NCI-H1092 treated with DMSO at 0.1 percent for 48 hours (cell line): ENCODE results near the gene SFXN5.

ENCODE experiments used
- DNase-seq: peaks from one replicate; lab custom pipeline; 2025; lab: John Stamatoyannopoulos, UW

SFXN5 gene

DNA sequence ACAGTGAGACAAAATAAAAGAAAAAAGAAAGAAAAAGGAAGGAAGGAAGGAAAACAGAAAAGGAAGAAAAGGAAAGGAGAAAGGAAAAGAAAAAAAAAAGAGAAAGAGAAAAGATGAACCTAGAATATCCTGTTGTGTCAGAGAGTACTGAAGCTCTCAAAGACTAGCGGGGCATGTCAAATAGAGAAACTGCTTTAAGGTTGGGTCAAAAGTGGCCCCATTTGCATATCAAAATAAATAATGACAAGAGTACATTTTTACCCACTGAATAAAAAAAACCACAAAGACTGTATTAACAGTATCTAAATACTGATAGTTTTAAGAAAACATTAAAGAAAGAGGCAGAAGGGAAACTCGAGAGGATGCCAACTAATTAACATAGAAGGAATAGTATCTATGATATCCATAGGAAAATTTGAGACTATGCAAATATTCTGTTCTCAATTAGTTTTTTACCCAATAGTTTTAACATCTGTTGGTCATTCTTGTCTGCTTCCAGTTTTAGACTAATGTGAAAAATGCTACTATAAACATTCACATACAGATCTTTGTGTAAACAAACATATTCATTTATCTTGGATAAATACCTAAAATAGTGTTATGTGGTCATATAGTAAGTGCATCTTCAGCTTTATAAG, 53.2 kb downstream of the SFXN5 start:
- no peak for DNase-seq

DNA sequence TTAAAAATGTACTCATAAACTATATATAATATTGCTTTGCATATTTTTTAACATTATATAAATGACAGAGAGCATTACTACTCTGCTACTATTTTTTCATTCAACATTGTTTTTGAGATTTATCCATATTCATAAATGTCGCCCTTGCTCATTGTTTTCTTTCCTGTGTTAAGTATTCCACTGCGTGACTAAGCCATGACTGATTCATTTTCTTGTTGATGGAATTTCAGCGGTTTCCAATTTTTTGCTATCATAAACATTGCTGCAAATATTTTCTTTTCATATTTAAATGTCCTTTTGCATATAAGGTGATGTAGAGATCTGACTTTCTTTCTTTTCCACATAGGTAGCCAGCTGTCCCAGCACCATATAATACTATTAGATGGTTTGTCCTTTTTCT, 57.6 kb downstream of the SFXN5 start:
- no peak for DNase-seq

DNA sequence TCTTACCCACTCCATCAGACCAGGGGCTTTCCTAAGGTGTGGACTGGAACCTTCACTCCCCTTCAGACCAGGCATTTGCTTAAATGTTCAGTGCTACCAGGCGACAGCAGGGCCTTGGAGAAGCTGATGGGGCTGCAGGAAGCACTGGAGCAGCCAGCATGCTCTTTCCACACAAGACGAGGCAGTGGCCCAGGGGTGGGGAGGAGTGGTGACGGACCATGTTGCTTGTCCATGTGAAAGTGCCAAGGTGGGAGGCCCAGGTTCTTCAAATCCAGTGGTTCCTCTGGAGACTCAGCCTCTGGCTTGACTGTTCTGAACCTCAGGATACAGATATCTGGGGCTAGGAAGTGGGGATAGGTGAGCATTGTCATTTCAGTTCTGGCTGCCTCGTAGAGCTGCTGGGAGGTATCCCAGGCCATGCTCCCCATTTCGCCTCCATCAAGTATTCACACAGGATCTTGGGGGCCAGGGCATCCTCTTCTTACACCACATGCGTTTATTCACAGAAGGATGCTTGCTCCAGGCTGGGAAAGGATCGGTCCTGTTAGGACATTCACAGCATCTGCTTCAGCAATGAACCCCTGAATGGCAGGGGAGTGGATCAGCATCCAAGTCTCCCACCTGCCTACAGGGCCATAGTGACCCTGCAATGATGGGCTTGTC, 62.2 kb downstream of the SFXN5 start:
- DNase-seq: no peak

DNA sequence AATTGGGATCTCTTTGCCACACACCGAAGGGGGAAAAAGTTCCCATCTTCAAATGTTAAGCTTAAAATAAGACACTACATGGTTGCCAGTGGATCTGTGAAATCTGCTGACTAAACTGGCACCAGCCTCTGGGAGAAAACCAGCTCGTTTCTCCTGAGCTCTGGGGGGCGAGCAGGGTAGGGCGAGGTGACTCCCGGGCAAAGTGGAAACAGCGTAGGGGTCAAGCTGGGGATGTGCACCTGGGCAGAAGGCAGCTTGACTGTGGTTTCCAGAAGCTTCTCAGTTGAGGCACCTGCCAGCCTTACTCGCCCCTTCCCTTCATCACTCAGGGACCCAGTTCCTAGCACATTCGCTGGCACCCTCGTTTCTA, 62.8 kb downstream of the SFXN5 start:
- DNase-seq: no peak

DNA sequence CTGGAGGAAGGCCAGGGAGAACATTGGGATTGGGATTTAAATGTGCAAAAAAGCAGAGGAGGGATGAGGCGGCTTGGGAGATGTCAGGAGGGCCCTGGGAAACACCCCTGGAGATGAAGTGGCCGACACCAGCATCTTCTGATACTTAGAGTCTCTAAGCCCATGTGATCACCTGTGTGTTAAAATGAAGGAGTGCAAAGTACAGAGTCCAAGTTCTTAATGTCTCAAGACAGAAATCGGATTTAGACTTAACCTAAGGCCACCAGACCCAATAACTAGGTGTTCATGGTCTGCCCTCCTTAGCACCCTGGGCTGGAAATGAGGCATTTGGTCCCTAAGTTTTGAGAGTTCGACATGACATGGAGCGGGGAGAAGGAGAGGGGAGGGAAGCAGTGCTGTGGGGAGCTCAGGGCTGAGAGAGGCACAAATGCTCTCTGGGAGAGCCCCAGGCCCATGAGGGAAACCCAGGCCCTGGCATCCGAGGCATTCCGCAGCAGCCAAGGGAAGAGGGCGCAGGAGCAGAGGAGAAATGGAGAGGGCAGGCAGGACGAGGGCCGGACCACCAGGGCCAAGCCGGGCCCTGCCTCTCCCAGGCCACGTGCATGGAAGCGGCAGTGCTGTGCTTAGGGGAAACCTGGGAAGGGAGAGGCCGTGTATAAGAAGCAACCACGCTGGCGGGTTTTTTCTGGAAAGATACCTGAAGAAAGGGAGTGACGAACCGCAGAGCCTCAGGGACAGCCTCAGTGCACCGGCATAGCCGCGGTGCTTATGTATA, 63.3 kb downstream of the SFXN5 start:
- no peak for DNase-seq

DNA sequence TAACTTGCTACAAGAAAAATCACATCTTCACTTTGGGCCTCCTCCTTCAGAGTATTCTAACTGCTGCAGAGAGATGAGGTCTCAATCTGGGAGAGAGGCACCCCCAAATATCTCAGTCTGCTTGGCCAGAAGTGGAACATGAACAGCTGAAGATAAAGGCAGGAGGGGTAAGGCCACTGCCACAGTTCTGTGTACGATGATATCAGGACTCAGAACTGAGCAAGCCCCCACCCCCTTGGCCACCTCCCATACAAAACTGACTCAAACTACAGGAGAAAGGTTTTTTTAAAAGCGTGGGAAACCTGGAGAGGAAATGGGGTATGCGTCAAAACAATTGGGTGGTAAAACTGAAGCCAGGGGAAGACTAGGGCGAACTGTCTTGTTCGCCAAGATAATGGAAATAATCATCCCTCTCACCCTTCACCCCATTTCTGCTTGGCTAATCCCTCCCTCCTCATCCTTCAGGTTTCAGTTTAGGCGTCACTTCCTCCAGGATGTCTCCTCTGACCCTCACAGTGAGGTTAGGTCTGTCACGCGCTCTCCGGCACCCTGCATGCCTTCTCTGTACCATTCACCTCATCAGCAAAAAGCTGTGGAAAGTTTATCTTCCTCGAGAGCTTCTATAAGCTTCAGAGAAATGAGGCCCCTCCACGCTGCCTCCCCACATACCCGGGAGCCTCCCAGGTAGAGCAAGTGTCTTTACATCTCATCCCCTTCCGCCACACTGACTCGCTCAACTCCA, 64.4 kb downstream of the SFXN5 start:
- no peak for DNase-seq

DNA sequence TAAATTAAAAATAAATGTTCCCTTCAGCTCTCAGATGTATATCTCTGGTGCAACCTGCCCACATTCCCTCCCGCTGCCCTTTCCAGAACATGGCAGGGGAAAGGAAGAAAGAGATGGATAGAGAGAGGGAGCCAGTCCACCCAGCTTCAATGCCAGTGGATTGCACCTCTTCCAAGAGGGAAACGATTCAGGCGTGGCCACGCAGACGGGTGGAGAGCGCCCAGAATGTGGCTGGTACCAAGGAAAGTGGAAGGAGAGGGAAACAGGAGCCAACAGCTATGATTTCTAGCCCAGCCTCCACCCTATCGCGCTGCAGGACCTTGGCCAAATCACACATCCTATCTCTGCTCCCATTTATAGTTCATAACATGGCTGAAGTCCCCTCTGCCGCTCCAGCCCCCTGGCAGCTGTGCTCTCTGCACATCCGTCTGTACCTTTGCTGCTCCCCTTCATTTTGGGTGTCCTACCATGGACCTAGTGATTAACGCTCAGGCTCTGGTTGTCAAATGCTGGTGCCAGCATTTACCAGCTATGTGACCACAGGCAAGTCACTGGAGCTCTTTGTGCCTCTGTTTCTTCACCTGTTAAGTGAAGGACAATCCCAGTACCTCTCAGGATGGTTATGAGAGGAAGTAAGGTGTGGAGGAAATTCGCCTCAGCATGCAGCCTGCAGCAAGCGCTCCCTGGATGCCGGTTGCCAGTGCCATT, 66.5 kb downstream of the SFXN5 start:
- no peak for DNase-seq

DNA sequence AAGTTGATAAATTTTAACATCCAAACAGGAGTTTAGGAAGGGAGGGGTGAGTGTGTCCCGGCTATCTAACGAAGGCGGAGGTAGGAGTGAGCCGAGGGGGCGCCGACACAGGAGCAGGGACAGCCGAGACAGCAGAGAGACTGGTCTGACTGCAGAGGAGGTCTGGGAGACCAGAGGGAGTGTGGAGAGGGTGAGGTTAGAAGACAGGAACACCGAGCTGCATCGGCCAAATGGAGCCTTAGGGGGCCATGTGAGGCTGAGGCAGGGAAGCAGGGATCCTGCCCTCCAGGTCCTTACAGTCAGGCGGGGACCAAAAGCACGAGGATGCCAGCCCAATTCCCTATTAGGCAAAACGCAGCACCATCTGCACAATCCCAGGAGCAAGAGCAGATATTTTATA, 67.0 kb downstream of the SFXN5 start:
- DNase-seq: no peak

DNA sequence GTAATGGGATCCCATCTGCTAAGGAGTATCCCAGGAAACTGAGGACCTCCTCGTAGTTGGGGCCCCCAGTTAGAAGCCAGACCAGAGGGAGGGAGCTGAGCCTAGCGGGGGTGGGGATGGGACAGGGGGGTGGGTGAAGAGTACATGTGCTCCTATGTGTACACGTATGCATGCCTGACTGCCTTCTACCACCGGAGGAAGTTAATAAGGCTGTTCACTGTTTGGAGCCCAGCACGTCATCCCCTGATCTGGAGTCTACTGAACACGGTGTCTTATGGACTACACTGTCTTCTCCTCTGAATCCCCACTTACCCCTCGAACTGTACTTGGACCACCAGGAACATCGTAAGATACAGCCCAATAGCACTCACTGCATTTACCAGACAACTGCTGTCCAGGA, 68.5 kb downstream of the SFXN5 start:
- DNase-seq: no peak

DNA sequence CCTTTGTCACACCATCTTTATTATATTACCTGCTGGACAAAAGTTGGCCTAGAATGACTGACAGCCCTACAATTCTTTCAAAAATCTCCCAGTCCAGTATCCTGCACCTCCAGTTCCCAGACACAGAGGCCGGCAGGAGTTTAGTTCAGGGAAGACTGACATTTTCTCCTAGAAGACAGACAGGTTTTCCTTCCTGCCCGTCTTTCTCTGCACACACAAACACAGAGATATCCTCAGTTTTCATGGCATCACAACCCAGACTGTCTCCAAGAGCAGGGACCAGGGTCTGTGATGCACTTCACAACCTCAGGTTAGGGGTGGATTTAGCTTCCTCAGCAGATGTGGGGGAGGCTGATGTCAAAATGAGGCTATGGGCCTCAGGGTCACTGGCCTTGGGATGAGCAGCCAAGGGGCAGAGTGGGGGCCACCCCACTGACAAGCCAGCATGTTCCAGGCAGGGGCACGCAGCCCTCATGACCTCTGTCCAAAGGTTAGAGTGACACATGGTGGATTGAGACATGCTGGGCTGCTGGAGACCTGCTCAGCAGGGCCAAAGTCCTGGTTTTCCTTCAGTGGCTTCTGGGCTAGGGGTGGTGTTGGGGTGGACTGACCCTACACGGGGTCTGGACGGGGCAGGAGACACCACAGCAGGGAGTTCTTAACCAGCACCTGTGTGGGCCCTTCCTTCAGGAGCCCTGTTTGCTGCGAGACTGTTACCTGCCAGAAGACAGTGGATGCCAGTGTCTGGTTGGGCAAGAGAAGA, 70.5 kb downstream of the SFXN5 start:
- no peak for DNase-seq

DNA sequence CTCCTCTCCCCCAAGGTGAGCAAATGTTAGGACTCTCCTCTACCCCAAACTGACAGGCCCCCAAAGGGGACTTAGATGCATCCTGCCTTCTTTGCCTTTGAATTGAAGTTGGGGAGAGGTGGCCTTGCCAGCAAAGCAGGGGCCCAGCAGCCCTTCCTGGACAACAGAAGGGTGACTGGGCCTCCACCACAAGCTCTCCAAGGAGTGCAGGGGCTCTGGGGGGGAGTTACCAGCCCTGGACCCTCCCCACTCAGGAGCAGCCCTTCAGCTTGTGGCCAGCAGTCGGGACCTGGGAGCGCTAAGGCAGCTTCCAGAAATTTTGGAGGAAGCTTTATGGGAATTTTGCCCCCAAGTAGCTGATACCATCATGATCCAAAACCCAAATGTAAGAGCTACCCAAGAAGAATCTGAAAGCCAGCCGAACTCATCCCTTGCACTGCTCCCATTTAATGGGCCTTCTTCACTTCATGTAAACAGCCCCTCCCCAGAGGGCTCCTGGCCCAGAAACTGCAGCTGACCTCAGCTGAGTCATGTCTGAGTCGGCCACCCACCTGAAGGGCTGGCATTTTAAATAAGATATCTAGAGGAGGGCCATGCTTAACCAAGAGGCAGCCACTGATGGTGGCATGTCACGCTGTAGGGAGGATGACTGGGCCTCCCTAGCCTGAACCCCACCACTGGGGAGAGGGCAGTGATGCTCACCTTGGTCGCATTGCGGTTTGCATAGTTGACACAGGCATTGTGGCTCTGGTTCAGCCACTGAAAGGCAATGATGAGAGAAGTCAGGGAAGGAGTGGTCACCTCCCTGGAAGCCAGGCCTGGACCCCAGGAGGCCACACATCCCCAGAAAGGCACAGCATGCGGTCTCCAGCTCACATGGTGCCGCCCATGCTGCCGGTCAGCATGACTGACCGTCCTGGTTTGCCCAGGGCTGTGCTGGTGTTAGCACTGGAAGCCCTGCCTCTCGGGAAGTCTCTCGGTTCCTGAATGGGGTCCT, 71.5 kb downstream of the SFXN5 start:
- no peak for DNase-seq

DNA sequence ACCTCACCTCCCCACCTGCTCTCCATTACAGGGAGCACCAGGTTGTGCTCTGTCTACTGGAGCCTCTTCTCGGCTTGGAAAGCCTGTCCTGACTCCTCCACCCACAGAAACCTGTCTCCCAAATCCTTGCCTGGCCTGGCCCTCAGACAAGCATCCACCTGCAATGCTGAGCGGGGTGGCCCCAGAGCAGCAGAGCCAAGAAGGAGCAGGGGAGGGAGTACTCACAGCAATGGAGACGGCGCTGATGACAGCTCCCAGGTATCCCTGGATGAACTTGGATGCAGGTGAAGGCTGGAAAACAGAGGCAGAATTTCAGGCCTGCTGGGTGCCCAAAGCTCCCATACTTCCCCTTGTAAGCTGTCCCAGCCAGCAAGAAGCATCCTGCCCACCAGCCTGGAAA, 72.8 kb downstream of the SFXN5 start:
- DNase-seq: no peak

DNA sequence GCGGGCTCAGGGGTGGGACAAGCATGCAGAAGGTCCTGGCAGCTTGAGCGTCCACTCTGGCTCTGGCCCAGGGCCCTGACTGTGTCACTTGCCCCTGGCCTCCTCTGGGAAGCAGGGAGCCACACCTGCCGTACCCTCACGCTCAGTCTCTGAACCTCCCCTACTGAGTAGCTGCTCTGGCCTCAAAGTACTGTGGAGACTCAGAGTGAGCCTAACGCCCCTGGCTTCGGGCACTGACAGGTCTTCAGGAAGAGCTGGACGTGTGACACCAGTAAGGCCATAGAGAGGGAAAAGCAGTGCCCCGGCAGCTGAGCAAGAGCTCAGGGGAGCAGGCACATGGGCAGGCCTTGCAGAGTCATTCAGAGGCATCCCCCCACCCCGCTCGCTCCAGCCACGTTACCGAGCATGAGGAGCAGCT, 73.3 kb downstream of the SFXN5 start:
- no peak for DNase-seq

DNA sequence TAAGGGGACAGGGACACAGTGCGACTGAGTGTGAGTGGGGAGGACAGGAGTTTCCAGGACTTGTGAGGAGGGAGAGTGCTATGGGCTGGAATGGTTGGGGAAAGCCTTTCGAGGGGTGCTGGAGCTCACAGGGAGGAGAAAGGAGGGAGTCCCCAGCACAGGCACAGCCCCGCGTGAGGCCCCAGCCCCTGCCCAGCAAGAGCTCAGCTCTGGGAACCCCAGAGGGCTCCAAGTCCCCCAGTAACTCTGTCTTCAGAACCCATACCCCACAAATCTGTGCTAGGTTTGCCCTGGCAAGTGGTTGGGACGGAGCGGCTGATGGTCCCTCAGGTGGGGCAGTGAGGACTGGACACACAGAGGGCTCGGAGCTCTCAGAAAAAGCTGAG, 75.4 kb downstream of the SFXN5 start:
- no peak for DNase-seq

DNA sequence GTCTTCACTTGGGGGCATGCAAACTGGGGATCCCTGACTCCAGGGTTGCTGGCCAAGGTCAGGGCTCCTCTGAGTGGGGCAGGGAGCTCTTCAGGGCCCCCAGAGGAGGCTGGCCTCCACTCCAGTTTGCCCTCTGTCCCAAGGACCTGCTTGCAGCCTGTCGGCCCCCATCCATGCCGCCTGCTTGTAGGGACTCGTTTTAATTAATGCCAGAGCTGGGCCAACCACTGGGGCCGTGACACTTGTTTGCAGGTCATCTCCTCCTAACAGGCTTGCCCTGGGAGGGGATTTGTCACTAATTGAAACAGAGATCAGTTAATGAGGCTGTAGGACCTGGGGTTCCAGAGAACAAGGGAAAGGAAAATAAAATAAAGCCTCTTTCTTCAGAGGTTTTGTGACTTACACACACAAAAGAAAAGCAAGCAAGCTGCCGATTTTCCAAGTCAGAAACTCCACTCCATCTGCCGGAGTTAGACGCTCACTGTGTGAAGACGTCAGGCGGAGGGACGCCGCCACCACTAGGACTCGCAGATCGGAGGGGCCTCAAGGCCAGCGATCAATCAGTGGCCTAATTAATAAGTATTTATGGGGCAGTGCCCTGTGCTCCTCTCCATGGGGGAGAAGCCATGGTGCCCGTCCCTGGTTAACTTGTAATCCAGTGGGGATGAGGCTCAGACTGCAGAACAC, 75.9 kb downstream of the SFXN5 start:
- DNase-seq: no peak

DNA sequence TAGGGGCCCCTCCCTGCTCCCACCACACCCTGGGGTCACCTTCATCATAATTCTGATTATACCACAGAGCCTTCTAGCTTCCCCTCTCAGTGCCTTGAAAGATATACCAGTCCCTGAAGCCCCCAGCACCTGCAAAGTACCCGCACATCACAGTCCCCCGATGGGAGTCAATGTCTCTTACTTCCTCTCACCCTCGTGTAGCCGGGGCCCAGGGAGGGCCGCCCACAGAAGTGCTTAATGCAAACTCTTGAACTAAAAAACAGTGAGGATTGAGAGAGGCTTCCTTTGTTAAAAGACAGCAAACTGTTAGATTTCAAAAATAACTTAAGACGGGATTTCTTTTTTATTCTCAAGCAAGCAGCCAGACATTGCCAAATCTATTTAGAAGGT, 76.5 kb downstream of the SFXN5 start:
- no peak for DNase-seq

DNA sequence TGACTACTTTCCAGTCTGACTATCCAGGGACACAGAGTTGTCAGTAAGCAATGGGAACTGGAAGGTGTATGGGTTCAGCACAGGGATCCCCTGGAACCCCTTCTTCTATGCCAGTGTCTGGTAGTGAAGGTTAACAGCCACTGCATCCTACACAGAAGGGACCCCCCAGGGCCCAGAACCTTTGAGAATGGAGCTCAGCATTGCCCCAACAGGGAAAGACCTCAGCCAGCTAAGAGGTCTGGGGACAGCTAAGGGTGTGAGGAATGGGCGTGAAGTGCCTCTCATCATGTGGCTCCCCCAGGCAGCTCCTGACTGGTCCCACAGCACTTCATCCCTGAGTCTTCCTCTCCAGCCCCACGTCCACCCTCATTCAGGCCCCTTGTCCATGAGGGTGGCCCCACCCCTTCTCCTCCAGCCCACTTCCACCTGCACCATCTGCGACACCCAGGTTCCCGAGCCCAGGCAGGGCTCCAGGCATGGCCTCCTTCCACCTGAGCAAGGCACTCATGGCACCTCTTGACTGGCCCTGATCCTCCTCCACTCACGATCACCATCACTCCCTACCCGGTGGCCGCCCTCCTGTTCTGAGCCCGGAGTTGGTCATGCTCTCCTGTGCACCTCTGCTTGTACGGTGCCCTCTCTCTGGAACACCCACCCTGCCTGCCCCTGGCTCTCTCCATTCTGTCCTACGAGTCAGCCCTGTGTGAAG, 77.1 kb downstream of the SFXN5 start:
- DNase-seq: no peak

DNA sequence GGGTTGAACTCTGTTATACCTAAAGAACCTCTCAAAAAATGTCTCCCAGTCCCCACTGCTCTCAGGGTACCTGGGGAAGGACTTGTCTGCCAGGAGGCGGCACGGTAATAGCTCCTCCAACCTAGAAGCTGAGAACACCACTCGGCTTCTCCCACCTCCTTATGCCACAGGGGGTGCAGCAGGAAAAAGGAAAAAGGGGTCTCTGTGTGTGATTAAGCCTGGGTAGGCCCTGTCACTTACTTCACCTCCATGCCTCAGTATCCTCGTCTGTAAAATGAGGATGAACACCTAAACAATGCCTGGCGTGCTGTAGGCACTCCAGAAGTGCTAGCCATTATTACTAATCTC, 77.6 kb downstream of the SFXN5 start:
- no peak for DNase-seq
